Stimulated activated CD4-positive, alpha-beta T cell treated with anti-CD3 and anti-CD28 coated beads, Interleukin-2, amount 100 ng/mL, for 4 hours (primary cell): ENCODE data around the gene WNT2B.

Experiments used
- DNase-seq: peaks from one replicate; pipeline ENCODE4 v3.0.0-alpha.2; 2020; ENCODE audit warnings: low read depth

Gene WNT2B

DNA sequence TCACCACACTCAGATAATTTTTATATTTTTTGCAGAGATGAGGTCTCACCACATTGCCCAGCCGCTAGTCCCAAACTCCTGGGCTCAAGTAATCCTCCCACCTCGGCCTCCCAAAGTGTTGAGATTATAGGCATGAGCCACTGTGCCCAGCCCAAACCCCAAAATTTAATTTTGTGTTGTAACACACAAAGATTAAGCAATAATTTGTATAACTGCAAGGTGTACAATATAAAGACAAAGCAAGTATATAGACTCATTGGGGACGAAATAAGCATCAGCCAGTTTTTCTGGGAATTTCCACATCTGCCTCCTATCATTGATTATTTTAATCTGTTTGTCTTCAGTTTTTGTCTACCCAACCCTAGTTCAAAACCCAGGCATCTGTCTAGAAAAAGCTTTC, 67.5 kb downstream of the WNT2B start:
- no peak for DNase-seq
